GM18861 (cell line): ENCODE results near the gene PIK3CG.

Experiments used
- ATAC-seq: cut with Tn5 transposase; IDR thresholded peaks from one replicate; pipeline ENCODE4 v1.9.1; 2021; ENCODE audit not compliant: unreplicated experiment

The PIK3CG gene

DNA sequence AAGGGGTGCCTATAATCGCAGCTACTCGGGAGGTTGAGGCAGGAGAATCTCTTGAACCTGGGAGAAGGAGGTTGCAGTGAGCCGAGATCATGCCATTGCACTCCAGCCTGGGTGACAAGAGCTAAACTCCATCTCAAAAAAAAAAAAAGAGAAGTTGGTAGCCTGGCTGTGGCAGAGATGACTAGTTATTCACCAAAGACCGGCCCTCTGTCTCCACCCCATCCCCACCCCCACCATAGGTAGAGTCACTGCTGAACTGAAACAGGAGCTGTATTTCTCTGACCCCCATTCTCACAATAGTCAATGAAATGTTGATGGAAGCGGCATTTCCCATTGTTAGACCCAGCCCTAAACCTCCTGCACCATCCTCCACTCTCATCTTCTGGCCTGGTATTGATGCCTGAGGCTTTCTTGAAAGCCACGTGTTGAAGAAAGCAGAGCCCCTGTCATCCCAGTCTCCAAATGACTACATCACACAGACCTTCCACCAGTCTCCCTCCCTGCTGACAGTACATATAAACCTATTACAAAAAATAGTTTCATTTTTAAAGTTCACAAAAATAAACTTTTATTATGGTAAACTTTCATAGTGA lies 9.4 kb upstream of the PIK3CG start:
- no peak for ATAC-seq

DNA sequence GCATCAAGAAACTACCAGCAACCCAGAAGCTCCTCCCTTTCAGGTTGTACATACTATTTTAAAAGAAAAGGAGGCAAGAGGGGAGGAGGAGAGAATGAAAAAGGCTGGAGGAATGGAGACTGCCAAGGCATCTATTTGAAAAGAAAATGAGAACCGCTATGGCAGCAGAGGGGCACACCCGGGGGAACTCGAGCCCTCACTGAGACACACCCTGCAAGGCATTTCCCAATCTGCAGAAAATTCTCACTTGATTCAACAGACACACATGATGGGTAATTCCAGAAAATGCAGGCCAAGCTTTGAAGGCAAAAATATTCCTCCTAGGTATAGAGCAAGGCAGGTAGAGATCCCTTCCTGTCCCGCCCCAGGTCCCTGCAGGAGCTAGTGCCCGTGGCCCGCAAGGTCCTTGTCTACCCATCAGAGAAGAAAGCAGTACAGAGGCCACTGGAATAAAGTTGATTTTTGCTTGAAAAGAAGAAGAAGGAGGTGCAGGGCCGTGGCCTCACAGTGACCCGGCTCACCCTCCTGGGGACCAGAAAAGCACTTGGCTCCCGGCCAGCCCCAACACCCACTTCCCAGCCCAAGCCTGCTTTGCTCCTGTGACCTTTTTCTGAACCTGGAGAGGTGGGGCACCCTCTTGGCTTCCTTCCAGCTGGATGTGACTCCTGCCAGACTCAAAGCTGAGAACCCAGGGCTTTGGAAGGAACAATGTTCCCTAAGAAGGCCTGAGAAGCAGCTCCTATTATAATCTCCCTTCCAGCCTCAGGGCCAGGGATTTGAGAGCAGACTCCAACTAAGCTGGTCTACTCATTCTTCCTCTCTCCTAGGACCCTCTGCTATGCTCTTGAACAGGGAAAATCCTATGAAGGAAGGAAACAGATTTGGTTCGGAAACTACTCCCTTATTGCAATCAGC lies 6.2 kb upstream of the PIK3CG start:
- no peak for ATAC-seq

DNA sequence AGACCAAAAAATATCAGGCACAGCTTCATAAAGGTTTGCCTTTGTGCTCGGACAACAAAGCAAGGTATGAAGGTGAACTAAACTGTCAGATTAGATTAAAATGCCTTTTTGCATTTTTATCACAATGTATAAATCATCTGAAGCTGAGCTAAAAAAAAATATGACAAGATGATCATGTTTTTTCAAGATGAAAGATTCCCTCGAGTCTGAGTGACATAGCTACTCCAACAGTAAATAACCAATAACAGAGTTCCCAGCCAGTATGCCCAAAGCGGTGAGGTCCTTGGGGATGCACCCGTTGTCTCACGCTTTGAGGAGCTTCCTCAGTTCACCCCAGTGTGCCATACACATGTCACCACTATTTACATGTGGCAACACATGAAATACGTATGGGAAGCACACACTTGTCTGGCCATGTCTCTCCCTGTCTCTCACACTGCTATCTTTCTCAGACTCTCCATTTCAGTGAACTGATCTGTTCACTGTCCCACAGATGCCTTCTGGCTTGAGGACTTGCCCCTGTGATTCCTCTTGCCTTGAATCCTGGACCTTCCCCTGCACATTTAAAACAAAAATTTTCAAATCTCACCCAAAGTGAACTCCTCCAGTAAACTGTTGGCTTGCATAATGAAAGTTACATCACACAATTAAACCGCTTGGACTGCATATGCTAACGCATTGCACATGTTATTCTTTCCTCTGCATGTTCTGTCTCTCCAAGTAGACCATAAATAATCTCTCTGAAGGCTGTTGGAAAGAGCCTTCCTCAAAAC lies 2.6 kb upstream of the PIK3CG start:
- no peak for ATAC-seq

DNA sequence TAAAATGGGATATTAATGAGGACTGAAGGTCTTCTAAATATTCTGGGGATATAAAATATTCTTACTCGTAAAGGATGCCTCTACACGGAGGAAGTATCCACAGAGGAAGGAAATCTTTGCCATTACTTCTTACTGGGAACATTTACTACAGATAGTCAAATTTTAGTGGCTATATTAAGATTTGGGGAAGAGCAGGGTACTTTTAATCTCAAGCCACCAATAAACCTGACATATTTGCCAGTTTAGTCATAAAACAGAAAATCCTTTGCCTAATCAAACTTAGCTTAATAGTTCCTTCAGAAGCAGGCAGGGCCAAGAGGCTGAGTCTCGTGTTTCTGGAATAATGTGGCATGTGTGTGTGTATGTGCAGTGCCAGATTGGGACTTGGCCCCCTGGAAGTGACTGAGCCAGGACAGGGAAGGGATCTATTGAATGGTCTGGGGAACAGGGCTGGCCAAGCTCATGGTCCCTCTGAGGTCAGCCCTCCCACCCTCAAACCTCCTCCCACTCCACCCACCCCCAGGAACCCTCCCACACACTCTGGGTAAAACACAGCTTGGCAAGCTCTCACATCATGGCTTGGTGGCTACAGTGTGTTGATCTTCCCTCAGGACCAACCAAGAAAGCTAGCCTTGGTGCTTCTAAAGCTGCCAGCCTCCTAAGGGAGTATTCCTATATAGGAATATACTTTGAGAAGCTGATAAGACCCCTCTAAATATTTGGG lies 1.6 kb upstream of the PIK3CG start:
- ATAC-seq, result no peak

DNA sequence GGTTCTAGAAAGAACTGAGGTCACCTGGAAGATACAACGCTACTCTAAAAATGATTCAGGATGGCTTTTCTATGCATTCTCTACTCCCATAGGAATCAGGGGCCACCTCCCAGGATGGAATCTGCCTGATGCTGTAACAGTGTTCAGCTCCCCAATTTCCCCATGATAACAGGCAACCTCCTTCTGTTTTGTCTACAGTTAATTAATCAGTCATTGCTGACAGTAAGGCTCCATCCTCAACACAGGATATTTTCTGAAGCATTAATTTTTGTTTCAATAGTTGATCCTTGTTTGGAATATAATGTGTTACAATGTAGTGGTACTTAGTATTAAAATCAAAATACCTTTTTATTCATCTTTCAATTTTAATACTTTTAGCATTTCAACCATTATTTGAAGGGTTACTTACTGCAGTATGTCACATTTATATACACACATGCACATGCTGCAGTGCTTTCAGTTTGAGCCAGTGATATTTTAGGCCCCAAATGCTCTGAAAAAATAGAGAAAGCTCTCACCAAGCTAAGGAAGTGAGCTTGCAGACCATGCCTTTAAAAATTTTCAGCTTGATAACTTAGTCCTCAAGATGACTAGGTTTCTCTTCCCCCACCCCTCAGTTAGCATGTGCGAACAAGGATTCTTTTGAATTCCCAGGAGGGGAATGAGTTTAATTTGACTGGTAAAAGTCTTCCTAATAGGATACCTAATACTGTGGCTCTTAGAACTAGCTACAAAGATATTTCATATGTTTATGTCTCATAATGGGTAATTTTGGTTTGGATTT lies 592 bp upstream of the PIK3CG start:
- peak; percentile 33 for ATAC-seq

DNA sequence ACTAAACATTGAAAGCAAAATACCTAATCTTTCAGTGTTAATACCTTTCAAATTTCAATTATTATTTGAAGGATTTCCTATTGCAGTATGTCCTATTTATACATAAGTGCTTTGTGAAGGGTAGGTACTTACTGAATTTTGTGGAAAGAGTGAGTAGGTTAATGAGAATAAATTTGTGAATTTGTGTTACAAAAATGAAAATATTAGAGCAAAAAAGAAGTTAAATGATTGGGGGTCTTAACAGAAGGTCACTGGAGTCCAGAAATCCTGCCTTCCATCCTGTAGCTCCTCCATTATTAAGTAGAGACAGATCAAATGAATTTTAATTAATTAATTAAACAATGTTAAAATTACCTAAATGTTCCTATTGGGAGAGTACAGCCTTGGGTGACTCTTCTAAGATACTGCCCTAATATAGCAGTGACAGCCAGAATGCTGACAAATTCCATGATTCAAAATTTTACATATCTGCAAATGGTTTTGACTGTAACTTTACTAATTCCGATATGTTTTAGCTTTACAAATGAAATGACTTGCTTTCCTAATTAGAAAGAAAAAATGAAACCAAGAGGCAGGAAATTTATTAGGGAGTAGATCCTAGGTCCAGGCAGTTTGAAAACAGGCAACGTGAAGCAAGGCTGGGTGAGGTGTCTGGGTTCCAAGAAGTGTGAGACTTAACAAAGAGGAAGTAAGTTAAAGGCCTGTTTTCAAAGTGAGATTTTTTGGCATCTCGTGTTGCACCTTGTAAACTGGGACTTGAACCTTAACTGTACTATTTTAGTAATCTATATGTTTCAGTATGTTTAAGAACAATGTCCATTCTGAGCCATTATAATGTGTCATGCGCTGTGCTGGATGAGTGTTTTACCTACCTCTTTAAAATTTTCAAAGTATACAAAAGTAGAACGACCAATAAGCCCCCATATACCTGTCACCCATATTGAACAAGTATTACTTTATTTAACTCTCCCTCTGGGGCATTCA lies 1.5 kb downstream of the PIK3CG start:
- ATAC-seq, result peak; percentile 23

DNA sequence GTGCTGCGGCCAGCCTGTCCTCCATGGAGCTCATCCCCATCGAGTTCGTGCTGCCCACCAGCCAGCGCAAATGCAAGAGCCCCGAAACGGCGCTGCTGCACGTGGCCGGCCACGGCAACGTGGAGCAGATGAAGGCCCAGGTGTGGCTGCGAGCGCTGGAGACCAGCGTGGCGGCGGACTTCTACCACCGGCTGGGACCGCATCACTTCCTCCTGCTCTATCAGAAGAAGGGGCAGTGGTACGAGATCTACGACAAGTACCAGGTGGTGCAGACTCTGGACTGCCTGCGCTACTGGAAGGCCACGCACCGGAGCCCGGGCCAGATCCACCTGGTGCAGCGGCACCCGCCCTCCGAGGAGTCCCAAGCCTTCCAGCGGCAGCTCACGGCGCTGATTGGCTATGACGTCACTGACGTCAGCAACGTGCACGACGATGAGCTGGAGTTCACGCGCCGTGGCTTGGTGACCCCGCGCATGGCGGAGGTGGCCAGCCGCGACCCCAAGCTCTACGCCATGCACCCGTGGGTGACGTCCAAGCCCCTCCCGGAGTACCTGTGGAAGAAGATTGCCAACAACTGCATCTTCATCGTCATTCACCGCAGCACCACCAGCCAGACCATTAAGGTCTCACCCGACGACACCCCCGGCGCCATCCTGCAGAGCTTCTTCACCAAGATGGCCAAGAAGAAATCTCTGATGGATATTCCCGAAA lies 2.7 kb downstream of the PIK3CG start:
- ATAC-seq, result no peak

DNA sequence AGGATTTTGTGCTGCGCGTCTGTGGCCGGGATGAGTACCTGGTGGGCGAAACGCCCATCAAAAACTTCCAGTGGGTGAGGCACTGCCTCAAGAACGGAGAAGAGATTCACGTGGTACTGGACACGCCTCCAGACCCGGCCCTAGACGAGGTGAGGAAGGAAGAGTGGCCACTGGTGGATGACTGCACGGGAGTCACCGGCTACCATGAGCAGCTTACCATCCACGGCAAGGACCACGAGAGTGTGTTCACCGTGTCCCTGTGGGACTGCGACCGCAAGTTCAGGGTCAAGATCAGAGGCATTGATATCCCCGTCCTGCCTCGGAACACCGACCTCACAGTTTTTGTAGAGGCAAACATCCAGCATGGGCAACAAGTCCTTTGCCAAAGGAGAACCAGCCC lies 3.3 kb downstream of the PIK3CG start:
- ATAC-seq, result no peak

DNA sequence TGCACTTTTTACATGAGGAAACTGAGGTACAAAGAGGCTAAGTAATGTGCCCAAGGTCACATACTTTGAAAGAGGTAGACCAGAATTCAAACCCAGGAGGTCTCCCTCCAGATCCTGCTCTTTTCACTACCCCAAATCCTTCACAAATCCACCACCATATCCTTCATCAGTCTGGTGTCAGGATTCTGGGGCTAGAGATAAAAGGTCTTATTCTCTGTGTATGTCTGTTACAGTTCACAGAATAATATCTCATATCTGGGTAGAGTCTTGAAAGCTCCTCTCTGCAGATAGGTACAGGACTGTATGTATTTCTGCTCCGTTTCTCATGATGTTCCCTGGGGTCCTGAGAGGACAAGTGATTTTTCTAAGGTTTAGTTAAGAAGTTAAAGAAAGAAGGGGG lies 4.9 kb downstream of the PIK3CG start:
- ATAC-seq, result no peak

DNA sequence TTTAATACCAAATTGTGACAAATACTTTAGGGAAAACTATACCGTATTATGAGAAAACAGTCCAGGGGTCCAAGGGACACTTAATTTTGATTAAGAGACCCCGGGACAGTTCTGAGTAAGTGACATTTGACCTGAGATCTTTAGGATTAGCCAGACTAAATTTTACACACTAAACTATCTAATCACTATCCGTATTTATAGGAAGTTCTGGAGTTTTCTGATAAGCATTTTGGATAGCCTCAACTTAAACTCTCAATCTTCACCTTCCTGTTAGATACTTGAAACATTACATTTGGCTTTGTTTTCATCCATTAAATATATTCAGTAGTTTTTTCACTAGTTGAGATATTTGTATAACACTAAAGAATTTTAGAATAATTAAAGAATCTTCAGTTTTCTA lies 5.4 kb downstream of the PIK3CG start:
- no peak for ATAC-seq

DNA sequence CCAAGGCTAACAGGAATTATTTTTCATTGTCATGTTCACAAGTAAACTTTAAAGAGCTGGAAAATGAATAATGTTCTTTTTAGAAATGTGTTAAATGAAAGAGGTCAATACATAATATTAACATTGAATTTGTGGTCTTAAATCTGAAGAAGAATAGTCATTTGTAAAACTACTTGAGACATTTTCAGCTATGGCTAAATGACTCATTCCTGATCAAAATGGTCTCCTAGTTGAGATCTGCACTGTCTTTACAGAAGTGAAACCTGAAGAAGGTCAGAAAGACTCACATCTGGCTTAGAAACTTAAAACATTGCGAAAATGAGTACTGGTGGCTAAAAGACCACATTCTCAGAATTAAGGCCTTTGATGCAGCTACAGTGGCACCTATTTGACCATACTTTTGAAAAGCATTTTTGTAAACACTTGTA lies 5.9 kb downstream of the PIK3CG start:
- ATAC-seq, result peak; percentile 92

DNA sequence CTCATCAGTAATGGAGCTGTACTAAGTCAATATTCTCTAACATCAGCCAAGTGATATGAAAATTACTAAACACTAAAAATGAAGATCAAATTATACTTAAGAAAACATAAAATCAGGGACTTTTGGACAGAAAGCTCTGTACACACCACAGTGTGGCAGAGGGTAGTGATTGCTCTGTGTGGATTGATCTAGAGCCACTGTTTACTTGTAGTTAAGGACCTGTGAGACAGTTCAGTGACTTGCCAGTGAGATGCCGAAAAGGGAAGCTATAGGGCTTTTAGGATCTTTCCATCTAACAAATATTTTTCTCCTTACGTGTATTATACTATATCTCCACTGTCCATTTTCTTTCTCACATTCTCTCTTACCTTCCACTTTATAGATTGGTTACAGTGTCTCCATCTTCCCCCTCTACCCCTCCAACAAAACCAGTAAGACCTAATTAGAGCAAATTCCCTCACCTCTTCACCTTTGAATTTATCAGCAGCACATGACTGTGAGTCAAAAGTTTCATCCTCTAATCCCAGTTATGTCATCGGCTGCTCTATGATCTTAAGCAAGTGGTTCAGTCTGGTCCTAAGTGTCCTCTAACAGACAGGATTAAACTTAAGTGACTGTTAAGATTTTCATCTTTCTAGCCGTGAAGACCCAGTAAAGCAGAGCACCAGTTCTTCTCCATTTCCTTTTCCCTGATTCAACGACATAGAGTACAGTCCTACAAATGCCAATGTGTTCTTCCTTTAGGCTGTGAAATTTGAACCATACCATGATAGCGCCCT lies 6.9 kb downstream of the PIK3CG start:
- ATAC-seq, result no peak

DNA sequence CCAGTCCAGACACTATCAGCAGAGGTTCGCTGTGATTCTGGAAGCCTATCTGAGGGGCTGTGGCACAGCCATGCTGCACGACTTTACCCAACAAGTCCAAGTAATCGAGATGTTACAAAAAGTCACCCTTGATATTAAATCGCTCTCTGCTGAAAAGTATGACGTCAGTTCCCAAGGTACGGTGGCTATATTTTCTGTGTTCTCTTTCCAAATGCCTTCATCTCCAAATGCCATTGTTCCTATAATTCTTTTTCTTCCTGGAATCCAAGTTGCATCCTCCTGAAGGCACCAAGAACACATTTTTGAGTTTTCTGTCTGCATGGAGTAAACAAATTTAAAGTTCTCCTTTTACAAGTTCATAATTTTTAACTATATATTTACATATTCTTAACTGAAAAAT lies 7.7 kb downstream of the PIK3CG start:
- ATAC-seq, result no peak

DNA sequence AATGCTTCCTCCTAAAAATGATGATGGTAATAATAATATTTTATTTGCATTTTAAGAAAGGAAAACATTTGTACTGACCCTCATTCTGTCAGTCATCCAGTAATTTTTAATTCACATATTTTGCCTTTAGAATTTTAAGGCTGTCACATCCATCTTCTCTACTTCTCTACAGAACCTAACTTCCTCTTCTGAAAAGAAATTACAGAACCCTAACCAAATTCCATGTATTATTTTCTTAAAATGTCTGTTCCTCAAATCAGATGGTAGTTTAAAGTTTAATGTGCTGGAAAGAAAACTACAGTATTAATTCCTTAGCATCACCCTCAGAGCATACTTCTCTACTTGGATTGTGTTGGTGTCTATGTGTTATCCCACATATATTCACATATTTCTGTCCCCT lies 9.0 kb downstream of the PIK3CG start:
- ATAC-seq, result no peak

DNA sequence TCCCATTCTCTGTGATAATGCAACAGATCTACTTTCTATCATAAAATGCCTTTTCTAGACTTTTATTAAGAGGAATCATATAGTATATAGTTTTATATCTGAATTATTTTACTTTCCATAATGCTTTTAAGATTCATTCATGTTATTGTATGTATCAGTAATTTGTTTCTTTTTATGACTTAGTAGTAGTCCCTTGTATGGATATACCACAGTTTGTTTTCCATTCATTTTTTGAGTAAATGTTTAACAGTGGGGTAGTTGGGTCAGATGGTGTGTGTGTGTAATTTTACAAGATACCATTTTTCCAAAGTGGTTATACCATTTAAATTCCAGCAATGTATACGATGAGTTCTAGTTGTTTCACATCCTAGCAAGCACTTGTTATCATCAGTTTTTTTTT lies 10.4 kb downstream of the PIK3CG start:
- no peak for ATAC-seq

DNA sequence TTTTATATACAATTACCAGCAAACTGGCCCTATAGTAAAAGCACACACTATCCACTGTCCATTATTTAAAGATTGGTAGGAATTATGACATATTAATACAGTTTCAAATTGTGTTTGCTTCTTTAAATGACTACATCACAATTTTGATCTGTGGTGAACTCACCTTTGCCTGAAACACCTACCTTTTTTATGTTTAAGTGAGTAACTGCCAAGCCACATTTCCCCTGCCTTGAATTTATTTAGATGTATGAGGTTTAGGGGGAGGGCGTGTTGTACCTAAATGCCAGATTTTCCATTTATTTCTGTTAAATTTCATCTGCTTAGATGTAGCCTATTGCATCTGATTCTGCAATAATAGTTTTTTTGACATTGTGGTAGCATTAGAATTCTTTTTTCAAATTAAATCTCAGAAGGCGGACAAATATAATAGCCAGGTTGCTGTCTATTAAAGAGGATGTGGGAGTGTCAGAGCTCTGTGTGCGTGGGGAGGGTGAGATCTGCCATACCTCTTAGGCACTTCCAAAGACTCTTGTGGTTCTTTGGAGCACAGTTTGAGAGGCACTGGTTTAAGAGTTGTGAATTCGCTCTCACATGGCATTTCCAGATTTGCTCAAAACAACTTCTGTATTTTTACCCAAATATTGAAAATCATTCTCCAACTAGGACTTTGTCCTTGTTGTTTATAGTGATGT lies 13.8 kb downstream of the PIK3CG start:
- ATAC-seq, result no peak

DNA sequence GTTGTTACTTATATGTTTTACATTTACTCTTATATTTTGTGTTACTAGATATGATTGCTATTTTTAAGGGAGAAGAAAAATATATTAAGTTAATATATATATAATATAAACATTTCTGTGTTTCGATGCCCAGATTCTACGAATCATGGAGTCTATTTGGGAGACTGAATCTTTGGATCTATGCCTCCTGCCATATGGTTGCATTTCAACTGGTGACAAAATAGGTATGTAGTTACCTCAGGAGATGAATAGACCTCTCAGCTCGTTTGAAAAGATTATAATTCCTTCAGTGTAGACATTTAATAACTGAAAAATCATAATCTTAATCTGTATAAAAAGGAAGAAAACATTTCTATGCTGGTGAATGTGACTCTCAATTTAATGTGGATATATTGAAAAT lies 16.9 kb downstream of the PIK3CG start:
- ATAC-seq, result no peak
